Small intestine (tissue), 16 donors: ENCODE measurements around the gene LTA. TPM values are rescaled to one million over a fixed set of nuclear protein-coding genes. Genes with fewer than 3 reads are reported as not detected.
A peak's percentile ranks its signal among the peaks of the same experiment; 100 is the strongest.

Experiments
- DNase-seq, 2 donors: peaks; one replicate each; pipeline versions ENCODE4 v3.0.0 to v3.0.0-alpha.2; 2013
- FAIRE-seq: peaks from 2 replicates; lab custom pipeline; 2012; peaks lifted over from hg19 to GRCh38; lab: Jason Lieb, UNC
- H3K27ac ChIP-seq, 3 donors: one replicate each; pipeline ENCODE4 v1.5.1; 2013; ENCODE audit warnings: low read length in 2 of 3, mild to moderate bottlenecking in 2 of 3, control low read depth in 1 of 3, inconsistent platforms in 1 of 3, low read depth in 1 of 3, moderate library complexity in 1 of 3
- H3K27me3 ChIP-seq, 3 donors: one replicate each; pipeline ENCODE4 v1.6.1; 2013; ENCODE audit warnings: low read length in 3 of 3, inconsistent platforms in 1 of 3; ENCODE audit not compliant: control insufficient read depth in 3 of 3, insufficient read depth in 3 of 3
- H3K36me3 ChIP-seq, 3 donors: one replicate each; pipeline ENCODE4 v1.6.1; 2013; ENCODE audit warnings: low read length in 3 of 3, inconsistent platforms in 1 of 3, low read depth in 1 of 3, mild to moderate bottlenecking in 1 of 3, moderate library complexity in 1 of 3; ENCODE audit not compliant: control insufficient read depth in 3 of 3, insufficient read depth in 2 of 3
- H3K4me1 ChIP-seq, 3 donors: one replicate each; pipeline ENCODE4 v1.6.1; 2013; ENCODE audit warnings: low read length in 2 of 3, inconsistent platforms in 1 of 3, low read depth in 1 of 3, mild to moderate bottlenecking in 1 of 3, moderate library complexity in 1 of 3; ENCODE audit not compliant: control insufficient read depth in 3 of 3, insufficient read depth in 2 of 3
- H3K4me3 ChIP-seq, 3 donors: one replicate each; pipeline ENCODE4 v1.5.1; 2013; ENCODE audit warnings: low read length in 3 of 3, control low read depth in 1 of 3, inconsistent platforms in 1 of 3, low read depth in 1 of 3, mild to moderate bottlenecking in 1 of 3, moderate library complexity in 1 of 3
- H3K9me3 ChIP-seq, 2 donors: one replicate each; pipeline ENCODE4 v1.6.1; 2013; ENCODE audit warnings: low read depth in 1 of 2, low read length in 1 of 2; ENCODE audit not compliant: control insufficient read depth in 2 of 2, insufficient read depth in 1 of 2
- WGBS, 3 donors: extraction: QIAGEN DNeasy Blood & Tissue Kit; methylation state at CpG; one replicate each; pipeline ENCODE4 v1.1.7; 2013; 5-methylcytosine and 5-hydroxymethylcytosine counted together
- long read RNA-seq, 10 donors: transcript quantifications; one replicate each; lab custom pipeline, GENCODE V29; 2026
- polyA plus RNA-seq, 4 donors: library from polyadenylated mRNA; stranded (reverse) in 3 of 4; unstranded in 1 of 4; fragments of 200-250 nt in 3 of 4; fragments of 120-200 nt in 1 of 4; gene quantifications; one replicate each; pipeline versions ENCODE4 v1.2.1 to v1.2.3, GENCODE V29; 2013
- donor health status: healthy with polysubstance abuse.
- donor health status: control.
- donor health status: control.
- donor health status: Bipolar disorder and iron deficiency.
- donor health status: healthy.

LTA gene, protein sequence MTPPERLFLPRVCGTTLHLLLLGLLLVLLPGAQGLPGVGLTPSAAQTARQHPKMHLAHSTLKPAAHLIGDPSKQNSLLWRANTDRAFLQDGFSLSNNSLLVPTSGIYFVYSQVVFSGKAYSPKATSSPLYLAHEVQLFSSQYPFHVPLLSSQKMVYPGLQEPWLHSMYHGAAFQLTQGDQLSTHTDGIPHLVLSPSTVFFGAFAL
- 1 to 10 TPM in 1 of 4 donors, under 1 TPM in 1, not detected in 2; 0.24 to 1.0 TPM for polyA plus RNA-seq
- long read RNA-seq, donor 1, partial matches to known transcripts = 0 of 4 reads
- long read RNA-seq, donor 1, other reads (novel, unspliced or antisense) = 0 of 4 reads
- long read RNA-seq, donor 2 = 0 reads
- long read RNA-seq, donor 3 = 0 reads
- long read RNA-seq, donor 4 = 0 reads
- long read RNA-seq, donor 5 = 0 reads
- long read RNA-seq, donor 6 = 0 reads
- long read RNA-seq, donor 7 = 0 reads
- long read RNA-seq, donor 8 = 0 reads
- long read RNA-seq, donor 9 = 0 reads
- long read RNA-seq, donor 10 = 0 reads

DNA sequence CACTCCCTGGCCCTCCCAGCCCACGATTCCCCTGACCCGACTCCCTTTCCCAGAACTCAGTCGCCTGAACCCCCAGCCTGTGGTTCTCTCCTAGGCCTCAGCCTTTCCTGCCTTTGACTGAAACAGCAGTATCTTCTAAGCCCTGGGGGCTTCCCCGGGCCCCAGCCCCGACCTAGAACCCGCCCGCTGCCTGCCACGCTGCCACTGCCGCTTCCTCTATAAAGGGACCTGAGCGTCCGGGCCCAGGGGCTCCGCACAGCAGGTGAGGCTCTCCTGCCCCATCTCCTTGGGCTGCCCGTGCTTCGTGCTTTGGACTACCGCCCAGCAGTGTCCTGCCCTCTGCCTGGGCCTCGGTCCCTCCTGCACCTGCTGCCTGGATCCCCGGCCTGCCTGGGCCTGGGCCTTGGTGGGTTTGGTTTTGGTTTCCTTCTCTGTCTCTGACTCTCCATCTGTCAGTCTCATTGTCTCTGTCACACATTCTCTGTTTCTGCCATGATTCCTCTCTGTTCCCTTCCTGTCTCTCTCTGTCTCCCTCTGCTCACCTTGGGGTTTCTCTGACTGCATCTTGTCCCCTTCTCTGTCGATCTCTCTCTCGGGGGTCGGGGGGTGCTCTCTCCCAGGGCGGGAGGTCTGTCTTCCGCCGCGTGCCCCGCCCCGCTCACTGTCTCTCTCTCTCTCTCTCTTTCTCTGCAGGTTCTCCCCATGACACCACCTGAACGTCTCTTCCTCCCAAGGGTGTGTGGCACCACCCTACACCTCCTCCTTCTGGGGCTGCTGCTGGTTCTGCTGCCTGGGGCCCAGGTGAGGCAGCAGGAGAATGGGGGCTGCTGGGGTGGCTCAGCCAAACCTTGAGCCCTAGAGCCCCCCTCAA is at the start of gene LTA:
Gene LTA (plus strand): TSS at position 249 of the 871 bp plus-strand sequence. CDS start 454 bp downstream, at position 703.
- Histone ChIP-seq H3K4me1 (no peaks in the 10 kb centered on the region), H3K4me3 (peak within 1 kb of the TSS in 1 of 3 donors; percentile 12), H3K9me3 (no peaks in the 10 kb centered on the region), H3K27ac (peak within 1 kb of the TSS in 2 of 3 donors; percentile 47 to 80), H3K36me3 (no peaks in the 10 kb centered on the region), H3K27me3 (peaks cover 0 to 21% (median 0%) of the 10 kb centered on the region in 3 donors)
- 68 to 74% (median 72%) methylated on average over 22 to 27 of the region's 27 CpGs for WGBS, 3 donors
- DNase-seq (no peak), FAIRE-seq (no peak)

DNA sequence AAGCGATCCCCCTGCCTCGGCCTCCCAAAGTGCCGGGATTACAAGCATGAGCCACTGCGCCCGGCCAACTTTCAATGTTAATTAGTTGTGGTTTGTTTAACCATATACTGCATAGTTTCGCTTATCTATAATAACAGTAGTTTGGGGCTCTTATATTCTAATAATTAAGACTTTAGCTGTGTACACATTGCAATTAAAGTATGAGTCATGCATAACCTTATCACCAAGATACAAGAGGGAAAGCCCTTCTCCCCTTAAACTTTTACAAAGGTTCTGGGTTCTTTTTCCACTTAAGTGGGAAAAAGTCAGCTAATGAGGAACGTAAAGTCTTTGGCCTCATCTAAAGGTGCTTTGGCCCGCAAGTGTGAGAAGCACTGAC is 46.5 kb upstream of the LTA start:
- Histone ChIP-seq H3K27me3 (no peaks in the 10 kb centered on the region), H3K27ac (no peak overlapping the region), H3K4me1 (peaks cover 0 to 7% (median 2%) of the 10 kb centered on the region in 3 donors), H3K4me3 (no peak overlapping the region), H3K36me3 (peaks cover under 1 to 16% (median 3%) of the 10 kb centered on the region in 3 donors), H3K9me3 (no peaks in the 10 kb centered on the region)
- DNase-seq (no peak), FAIRE-seq (no peak)
- WGBS, 3 donors = 36 to 55% (median 40%) methylated on average over 8 of the region's 8 CpGs

DNA sequence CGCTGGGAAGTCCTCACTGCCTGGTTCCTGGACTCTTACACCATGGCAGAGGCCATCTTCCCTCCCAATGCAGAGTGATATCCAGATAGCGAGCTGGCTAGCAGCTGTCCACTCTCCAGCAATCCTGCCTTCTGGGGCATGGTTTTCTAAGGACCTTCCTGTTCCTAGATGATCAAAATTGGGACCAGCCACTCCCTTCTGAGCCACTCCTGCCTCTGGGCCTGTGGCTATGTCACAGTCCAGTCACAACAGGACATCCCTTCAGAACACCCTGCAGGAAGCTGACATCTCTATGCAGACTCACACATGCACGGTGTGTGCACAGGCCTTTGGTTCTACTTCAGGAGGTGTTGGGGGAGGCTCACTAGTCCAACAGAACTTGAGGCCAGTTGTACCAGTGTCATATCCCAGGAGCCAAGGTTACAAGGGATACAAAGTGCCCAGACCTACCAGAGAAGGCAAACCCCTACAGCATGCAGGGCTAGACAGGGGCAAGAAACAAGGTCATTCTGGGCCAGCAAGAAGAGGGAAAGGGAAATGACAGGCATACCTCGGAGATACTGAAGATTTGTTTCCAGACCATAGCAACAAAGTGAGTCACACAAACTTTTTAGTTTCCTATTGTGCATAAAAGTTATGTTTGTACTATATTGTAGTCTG is 46.0 kb upstream of the LTA start:
- no peak overlapping the region for H3K4me3 ChIP-seq
- H3K27ac ChIP-seq = no peak overlapping the region
- WGBS, 3 donors = 36 to 63% (median 49%) methylated on average over 4 of the region's 4 CpGs
- no peaks in the 10 kb centered on the region for H3K9me3 ChIP-seq
- no peaks in the 10 kb centered on the region for H3K27me3 ChIP-seq
- peak in 1 of 2 donors; percentile 42 for DNase-seq
- H3K4me1 ChIP-seq = peaks cover 0 to 7% (median 2%) of the 10 kb centered on the region in 3 donors
- H3K36me3 ChIP-seq = peaks cover 5 to 21% (median 8%) of the 10 kb centered on the region in 3 donors
- FAIRE-seq = no peak

DNA sequence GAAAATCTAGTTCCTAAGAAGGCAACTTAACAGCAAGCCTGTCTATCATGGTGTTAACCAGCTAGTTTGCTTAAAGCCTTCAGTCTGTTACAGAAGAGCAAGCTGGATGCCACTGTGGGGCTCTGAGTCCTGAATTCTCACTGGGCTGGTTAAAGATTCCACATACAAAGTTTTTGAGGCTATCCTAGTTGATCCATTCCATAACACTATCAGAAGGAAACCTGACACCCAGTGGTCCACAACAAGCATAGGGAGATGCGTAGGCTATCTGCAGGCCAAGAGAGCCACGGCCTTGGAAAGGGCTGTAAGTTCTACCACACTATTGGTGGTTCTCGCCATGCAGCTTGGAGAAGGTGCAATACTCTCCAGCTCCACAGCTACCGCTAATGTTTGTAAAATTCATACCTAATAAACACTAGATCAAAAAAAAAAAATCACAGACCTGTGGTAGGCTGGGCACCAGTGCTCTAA is 43.7 kb upstream of the LTA start:
- peaks cover 21 to 35% (median 27%) of the 10 kb centered on the region in 3 donors for H3K36me3 ChIP-seq
- no peaks in the 10 kb centered on the region for H3K27me3 ChIP-seq
- no peak overlapping the region for H3K27ac ChIP-seq
- no peak for DNase-seq
- 83 to 92% (median 91%) methylated on average over 4 of the region's 4 CpGs for WGBS, 3 donors
- no peak overlapping the region for H3K4me3 ChIP-seq
- FAIRE-seq = no peak
- no peaks in the 10 kb centered on the region for H3K9me3 ChIP-seq
- H3K4me1 ChIP-seq = peaks cover 0 to 7% (median 2%) of the 10 kb centered on the region in 3 donors

DNA sequence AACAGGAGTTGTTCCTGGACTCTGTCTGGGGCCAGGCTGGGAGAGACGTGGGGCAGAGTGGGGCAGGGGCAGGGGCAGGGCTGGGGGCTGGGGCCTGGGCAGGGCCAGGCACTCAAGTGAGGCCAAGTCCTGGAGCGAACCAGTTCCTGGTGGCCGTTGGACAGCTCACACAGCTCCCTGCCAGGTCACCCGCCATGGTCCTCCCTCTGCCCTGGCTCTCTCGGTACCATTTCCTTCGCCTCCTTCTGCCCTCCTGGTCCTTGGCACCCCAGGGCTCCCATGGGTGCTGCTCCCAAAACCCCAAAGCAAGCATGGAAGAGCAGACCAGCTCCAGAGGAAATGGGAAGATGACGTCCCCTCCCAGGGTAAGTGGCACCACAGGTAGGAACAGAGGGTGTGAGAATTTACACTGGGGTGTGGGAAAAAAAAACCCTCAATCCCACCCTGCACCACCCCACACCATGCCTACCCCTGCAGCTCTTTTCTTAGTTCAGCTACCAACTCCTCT is 43.2 kb upstream of the LTA start, which contains the start of gene MCCD1:
Gene MCCD1 (plus strand): TSS at position 142 of the 508 bp plus-strand sequence. CDS start 53 bp downstream, at position 195.
- no peak for FAIRE-seq
- DNase-seq = no peak
- no peak within 1 kb of the TSS for H3K4me3 ChIP-seq
- H3K9me3 ChIP-seq = no peaks in the 10 kb centered on the region
- peaks cover 23 to 36% (median 27%) of the 10 kb centered on the region in 3 donors for H3K36me3 ChIP-seq
- H3K27ac ChIP-seq = no peak within 1 kb of the TSS
- peaks cover 0 to 7% (median 2%) of the 10 kb centered on the region in 3 donors for H3K4me1 ChIP-seq
- H3K27me3 ChIP-seq = no peaks in the 10 kb centered on the region
- WGBS, 3 donors = 65 to 82% (median 81%) methylated on average over 7 of the region's 7 CpGs

DNA sequence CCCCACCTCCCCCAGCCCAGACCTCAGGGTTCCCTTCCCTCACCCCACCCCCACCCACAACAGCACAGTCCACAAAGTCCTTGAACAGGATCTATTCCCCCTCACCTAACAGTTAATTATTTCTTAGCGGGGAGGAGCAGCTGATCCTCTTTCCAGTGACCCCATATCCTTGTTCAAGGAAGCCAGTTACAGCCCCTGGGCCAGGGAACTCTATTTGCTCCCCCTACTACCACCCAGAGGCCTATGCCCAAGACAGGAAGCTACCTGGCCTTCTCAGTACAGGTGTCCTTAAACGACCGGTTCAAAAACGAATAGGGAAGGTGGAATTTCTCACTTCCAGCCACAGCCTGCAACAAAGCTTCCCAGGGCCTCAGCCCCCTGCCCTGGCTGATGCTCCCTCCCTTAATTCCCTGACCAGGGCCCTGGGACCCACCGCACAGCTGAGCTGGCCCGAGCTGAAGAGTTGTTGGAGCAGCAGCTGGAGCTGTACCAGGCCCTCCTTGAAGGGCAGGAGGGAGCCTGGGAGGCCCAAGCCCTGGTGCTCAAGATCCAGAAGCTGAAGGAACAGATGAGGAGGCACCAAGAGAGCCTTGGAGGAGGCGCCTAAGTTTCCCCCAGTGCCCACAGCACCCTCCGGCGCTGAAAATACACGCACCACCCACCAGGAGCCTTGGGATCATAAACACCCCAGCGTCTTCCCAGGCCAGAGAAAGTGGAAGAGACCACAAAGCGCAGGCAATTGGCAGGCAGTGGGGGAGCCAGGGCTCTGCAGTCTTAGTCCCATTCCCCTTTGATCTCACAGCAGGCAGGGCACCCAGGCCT is 42.5 kb upstream of the LTA start:
- no peak overlapping the region for H3K4me3 ChIP-seq
- H3K4me1 ChIP-seq = peaks cover 0 to 7% (median 2%) of the 10 kb centered on the region in 3 donors
- 49 to 55% (median 50%) methylated on average over 12 of the region's 12 CpGs for WGBS, 3 donors
- H3K27ac ChIP-seq = no peak overlapping the region
- H3K9me3 ChIP-seq = no peaks in the 10 kb centered on the region
- no peak for FAIRE-seq
- H3K27me3 ChIP-seq = no peaks in the 10 kb centered on the region
- H3K36me3 ChIP-seq = peaks cover 28 to 43% (median 32%) of the 10 kb centered on the region in 3 donors
- peak in 1 of 2 donors; percentile 30 for DNase-seq

DNA sequence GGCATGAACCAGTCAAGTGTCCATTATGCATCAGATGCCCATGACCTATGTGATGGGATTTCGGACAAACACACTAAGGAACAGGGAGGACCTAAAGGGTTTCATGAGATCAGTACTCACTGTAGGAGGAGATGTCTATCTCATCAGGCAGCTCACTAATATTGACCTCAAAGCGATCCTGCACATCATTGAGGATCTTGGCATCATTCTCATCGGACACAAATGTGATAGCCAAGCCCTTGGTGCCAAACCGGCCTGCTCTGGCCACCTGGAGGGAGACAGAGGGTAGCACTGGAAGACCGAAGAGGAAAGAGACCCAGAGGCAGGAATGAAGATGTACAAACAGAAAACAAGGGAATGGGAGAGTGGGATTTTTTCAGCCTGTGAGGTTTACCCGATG is 41.4 kb upstream of the LTA start:
- Histone ChIP-seq H3K4me3 (no peak overlapping the region), H3K36me3 (peaks cover 37 to 53% (median 42%) of the 10 kb centered on the region in 3 donors), H3K9me3 (no peaks in the 10 kb centered on the region), H3K4me1 (peaks cover 0 to 7% (median 2%) of the 10 kb centered on the region in 3 donors), H3K27me3 (no peaks in the 10 kb centered on the region), H3K27ac (no peak overlapping the region)
- DNase-seq (no peak), FAIRE-seq (no peak)
- WGBS, 3 donors = 60 to 82% (median 68%) methylated on average over 5 to 6 of the region's 6 CpGs
